GM04503 (cell line): ENCODE measurements around the gene DKKL1.
"Not testable (repeated sequence)": the region's sequence is repeated elsewhere in the genome, so short reads cannot be mapped to it uniquely, and the experiment has no call there.

Experiments used
- DNase-seq: peaks from one replicate; pipeline ENCODE4 v3.0.0-alpha.2; 2012; ENCODE audit warnings: low read depth

The DKKL1 gene

DNA sequence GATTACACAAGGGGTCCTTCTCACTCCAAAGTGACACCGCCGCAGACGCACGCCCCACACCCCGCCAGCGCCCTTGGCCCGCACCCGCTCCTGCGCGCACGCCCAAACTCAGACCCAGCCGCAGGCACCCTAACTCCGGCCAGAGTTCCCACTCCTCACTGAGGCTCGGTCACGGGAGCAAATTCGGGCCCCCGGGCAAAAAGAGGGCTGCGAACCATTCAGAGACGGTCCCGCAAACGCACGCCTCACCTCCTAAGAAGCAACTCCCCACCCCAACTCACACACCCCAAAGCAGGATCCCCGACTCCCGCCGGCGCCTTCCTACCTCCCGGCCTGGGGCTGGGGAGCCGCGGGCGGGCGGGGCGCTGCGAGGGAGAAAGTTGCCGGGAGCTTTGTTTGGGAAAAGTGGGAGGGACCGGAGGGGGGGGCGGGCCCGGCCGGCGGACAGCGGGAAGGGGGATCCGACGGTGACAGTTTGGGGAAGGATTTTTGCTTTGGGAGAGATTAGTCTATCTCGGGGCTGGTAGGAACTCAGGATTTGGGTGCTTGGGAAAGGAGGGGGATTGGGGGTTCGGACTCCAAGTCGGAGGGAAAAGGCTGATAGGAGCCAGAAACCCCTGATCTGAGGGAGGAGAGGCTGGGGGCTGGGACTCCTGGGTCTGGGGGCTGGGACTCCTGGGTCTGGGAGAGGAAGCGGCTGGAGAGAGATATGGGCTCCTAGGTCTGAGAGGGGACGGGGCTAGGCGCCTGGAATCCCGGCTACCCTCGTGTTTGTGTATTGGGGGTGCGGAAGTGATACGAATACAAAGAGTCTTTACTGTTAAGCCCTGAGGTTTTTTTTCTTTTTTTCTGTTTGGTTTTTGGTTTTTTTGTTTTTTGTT is 1.4 kb upstream of the DKKL1 start, which contains the start of gene TEAD2:
Gene TEAD2, minus strand, starts transcription at position 369 of the 881 bp plus-strand sequence. CDS start 2,341 bp downstream, outside the sequence.
- DNase-seq, result no peak

DNA sequence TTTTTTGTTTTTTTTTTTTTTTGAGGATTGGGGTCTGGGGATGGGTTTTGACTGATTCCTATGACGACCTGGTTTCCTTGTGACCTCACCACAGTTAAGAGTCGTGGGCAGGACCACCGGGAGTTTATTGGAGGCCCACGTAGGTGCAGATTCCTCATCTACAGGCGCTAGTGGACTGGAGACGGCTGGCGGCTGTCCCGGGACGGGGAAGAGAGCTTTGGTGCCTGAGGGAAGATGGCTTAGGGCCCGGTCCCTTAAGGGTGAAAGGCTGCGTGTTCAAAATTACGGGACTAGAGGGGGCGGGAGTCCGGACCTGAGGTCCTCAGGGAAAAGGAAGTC is 779 bp upstream of the DKKL1 start:
- DNase-seq, result no peak

DNA sequence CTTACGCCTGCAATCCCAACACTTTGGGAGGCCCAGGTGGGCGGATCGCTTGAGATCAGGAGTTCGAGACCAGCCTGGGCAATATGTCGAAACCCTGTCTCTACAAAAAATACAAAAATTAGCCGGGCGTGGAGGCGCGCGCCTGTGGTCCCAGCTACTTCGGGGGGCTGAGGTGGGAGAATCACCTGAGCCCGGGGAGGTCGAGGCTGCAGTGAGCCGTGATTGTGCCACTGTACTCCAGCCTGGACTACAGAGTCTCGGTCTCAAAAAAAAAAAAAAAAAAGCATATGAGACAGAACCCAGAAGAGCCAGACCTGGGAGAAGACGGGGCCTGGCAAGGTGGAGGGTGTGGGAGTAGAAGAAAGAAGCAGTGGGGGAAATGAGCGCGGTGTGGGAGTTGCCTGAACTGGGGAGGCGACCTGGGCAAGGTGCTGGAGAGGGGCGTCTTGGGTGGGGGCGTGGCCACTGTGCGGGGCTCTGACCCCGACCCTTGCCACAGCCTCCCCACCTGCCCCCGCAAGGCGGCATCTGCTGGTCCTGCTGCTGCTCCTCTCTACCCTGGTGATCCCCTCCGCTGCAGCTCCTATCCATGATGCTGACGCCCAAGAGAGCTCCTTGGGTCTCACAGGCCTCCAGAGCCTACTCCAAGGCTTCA is 533 bp downstream of the DKKL1 start:
- DNase-seq, result no peak

DNA sequence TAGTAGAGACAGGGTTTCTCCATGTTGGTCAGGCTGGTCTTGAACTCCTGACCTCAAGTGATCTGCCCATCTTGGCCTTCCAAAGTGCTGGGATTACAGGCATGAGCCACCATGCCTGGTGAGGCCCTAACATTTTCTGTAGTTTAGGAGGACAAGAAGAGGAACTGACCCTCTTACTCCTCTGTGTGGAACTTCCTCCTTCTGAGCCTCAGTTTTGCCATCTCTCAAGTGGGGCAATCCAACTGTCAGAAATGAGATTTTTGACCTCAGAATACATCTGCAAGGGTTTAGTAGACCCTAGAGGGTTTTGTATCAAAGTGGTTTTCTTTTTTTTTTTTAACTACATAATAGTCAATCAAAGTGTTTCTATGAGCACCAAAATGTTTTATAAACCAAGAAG is 2.4 kb downstream of the DKKL1 start:
- no peak for DNase-seq

DNA sequence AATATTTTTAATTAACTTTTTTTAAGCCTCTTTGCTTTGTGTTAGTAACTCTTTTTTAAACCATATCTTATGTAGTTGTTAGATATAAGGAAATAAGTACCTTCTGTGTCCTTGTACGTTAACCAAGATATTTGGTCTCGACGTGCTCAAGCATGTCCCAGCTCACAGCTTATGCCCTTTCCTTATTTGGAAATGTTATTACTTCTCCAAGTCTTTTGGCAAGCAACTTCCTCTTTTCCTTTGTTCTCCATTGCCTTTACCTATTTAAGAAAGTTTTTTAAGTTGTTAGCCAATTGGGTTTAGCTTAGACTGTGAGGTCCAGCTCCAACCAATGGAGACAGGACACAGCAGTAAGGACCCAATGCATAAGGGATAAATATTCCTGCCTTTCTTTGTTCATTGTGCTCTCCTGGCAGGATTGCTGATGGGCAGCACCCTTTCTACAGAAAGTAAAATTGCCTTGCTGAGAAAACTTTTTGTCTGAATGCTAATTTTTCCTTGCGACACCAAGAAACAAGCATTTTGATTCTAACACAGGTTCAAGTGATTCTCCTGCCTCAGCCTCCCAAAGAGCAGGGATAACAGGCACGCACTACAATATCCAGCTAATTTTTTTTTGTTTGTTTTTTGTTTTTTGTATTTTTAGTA is 5.2 kb downstream of the DKKL1 start:
- DNase-seq, result no peak

DNA sequence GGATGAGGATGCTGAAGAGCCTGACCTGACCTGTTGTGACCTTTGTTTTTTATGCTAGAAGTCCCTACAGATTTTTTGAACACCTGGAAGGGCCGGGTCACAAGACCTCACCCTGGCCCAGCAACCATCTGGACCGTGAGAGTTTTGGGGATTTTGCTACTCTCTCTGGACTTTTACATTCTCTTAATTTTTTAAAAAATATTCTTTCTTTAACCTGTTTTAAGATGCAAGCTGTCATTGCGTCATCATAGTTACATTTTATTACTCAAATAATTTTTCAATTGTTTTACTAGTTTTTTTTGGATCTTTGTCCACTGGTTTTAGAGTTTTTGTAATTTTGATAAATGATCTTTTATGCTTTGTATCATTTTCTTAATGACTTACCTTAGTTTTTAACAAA is 7.5 kb downstream of the DKKL1 start:
- no peak for DNase-seq

DNA sequence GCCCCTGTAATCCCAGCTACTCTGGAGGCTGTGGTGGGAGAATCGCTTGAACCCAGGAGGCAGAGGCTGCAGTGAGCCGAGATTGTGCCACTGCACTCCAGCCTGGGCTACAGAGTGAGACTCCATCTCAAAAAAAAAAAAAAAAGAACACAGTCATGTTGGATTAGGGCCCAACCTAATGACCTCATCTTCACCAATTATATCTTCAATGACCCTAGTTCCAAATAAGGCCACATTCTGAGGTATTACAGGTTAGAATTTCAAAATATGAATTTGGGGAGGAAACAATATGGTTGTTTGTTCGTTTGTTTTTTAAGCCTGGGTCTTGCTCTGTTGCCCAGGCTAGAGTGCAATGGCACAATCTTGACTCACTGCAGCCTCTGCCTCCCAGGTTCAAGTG is 9.5 kb downstream of the DKKL1 start:
- DNase-seq, result not testable (repeated sequence)

DNA sequence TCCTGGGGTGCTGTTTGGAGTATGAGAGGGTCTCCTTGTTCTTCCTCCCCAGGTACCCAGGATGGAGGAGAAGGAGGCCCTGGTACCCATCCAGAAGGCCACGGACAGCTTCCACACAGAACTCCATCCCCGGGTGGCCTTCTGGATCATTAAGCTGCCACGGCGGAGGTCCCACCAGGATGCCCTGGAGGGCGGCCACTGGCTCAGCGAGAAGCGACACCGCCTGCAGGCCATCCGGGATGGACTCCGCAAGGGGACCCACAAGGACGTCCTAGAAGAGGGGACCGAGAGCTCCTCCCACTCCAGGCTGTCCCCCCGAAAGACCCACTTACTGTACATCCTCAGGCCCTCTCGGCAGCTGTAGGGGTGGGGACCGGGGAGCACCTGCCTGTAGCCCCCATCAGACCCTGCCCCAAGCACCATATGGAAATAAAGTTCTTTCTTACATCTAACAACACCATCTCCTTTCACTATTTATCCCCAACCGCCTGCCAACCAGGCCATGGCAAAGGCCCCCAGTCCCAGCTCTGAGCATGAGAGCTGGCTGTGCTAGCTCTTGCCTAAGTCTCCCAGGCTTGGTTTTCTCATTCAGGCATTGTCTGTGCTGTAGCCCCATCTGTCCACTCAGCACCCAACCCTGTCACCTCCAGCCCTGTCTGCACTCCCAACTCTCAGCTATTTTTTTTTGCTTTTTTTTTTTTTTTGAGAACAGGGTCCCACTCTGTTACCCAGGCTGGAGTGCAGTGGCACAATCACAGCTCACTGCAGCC is 11.2 kb downstream of the DKKL1 start:
- DNase-seq, result no peak

DNA sequence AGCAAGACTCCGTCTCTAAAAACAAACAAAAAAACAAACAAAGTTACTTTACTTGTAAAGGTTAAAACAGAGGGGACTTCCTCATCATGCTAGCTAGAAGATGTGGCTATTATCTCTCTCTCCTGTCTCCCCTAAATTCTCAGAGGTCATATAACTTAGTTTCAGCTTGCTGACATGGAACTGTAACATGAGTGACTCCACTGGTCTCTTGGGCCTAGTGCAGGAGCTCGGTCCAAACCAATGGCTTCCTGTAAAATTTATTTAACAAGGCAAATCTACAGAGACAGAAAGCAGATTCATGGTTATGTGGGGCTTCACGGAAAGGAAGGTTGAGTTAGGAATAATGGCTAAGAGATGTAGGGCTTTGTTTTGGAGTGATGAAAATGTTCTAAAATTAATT is 14.8 kb downstream of the DKKL1 start:
- no peak for DNase-seq

DNA sequence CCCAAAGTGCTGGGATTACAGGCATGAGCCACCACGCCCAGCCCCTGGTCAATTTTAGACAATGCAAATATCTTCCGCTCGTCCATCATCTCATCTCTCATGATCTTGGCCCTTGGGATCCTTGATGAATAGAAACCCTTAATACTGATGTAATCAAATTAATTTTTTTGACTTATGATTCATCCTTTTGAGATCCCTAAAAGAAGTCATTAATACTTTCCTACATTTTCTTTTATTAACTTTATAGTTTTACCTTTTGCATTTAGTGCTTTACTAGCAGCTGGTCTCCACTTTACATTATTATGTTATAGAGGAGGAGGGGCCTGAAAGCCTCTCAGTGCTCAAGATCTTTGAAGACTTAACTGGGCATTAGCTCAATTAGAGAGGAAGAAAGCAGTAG is 16.7 kb downstream of the DKKL1 start:
- DNase-seq, result no peak

DNA sequence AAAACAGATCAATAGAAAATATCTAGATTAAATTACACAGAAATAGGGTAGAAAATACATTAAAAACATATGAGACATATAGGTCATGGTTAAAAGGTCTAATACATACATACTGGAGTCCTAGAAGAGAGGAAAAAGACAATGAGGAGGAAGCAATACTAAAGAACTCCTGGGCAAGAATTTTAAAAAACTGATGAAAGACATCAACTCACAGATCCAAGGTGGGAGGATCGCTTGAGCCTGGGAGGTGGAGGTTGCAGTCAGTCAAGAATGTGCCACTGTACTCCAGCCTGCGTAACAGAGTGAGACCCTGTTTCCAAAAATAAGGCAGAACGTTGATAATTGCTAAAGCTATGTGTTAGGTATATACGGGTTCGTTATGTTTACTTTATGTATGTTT is 19.0 kb downstream of the DKKL1 start:
- DNase-seq, result no peak

DNA sequence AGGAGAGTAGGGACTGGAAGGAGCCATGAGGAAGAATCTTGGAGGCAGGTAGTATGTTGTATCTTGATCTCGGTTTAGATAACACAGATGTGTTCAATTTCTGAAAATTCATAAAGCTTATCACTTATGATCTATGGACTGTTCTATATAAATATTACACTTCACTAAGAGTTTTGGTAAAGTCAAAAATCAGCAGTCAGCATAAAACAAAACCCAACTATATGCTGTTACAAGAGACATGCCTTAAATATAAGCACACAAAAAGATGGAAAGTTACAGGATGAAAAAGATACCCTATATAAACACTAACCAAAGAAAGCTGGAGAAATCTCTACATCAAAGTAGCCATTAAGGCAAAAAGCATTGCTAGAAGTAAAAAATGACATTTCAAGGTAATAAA is 19.9 kb downstream of the DKKL1 start:
- DNase-seq, result no peak

DNA sequence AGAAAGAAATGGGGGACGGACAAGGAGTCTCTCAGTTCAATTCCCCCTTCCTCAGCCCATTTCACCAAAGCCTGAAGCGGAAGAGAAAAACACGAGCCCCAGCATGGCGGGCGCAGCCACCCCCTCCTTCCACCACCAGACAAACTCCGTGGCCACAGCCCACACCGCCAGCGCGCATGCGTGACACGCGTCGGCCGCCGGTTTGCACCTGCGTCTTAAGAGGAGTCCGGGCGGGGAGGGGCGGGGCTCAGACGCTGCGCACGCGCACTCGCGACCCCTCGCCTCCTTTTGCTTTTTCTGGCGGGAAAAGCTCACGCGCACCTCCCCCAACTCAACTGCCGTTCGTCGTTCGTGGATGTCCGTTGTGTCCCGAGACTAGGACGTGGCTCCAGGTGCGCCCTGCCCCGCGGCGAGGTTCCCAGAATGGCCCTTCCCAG is 24.3 kb downstream of the DKKL1 start, which contains the start of gene KASH5:
Gene KASH5, plus strand, starts transcription at position 314 of the 437 bp plus-strand sequence. CDS start 2,635 bp downstream, outside the sequence.
- no peak for DNase-seq

DNA sequence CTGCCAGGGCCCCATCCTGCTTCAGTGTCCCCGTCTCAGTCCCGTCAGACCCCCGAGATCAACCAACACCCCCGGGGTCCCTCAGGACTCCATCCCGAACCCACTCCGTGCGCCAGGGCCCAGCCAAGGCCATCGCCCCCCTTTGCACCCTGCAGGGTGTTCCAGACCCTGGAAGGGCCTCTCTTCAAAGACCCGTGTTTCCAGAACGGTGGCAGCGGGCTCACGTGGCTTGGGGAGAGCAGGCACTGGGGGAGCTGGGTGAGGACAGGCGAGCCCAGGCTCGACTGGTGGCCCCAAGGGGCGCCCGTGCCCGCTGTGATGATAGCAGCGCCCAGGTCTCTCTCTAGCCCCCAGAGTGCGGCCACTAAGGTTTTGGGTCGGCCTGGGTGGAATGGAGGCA is 25.7 kb downstream of the DKKL1 start:
- no peak for DNase-seq

DNA sequence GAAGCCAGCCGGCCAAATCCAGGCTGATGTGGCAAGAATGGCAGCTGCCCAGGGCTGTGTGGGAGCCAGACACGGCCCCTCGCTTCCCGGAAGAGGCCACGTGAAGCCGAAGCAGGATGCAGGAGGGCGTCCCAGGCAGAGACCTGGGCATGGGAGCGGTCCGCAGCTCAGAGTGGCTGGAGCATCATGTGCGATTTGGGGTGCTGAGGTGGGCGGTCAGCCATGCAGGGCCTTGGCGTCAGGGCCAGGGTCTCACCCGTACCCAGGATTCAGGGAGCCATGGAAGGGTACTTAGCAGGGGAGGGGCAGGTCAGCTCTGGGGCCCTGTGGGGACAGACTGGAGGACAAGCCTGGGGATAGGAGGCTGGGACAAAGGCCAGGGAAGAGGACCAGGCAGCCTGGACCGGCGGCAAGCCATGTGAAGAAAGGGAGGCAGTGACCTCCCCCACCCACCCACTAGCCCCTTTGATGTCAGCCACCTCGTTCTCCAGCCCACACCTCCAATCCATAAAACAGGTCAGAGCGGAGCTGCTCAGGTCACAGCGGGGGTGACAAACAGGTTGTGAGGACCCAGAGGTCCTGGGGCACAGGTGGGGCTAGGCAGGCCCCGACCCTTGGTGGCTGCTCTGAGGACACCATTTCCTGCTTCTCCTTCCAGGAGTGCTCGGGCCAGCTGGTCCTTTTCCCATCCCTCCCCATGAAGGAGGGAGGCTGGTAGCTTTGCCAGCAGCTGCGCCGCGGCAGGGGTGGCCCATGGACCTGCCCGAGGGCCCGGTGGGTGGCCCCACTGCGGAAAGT is 26.7 kb downstream of the DKKL1 start:
- DNase-seq, result no peak

DNA sequence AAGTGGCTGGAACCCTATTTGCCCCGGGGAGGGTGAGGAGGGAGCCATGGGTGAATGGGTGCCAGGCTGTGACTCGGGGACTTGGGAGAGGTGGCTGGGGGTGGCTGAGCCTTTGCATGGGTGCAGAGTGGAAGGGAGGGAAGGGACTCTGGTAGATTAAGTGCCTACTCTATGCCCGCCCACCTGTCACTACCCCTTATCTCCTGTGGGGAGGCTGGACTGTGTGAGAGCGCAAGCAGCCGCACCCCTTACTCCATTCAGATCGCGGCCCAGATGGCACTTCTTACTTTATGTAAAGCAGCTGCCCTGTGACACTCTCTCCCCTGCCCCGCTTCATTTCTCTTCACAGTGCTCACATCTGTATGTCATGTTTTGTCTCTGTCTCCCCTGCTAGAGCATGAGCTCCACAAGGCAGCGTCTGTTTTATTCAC is 27.3 kb downstream of the DKKL1 start:
- no peak for DNase-seq

DNA sequence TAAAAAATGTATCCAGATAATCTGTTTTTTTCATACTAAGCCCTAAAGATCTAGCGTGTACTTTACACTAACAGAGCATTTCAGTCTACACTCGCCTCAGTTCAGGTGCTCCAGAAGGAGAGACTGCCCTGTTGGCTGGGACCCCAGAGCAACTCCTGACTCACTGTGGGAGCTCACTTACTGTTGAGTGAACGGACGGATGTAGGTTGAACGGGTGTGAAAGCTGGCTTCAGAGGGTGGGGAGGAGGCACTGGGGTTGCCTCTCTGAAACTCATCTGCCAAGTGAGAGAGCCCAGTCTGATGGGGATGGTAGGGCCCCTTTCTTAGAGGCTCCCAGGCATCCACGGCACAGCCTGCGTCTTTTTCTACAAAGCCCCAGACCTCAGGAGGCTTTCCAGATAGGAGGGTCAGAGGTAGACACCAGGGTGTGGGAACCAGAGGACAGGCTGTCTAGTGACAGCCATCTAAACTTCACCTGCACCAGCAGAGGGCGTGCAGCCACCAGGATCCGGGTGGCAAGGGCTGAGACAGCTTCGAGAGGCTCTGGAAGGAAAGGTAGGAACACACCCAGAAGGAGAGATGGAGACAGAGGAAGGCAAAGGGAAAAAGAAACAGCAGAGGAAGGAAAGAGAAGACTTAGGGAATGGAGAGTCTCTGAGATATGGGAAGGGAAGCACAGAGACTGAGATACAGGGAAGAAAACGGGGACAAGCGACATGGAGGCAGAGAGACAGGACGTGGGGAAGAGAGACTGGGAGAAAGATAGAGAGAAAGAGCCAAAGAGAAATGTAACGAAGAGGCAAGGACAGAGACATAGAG is 28.1 kb downstream of the DKKL1 start:
- peak; percentile 8 for DNase-seq

DNA sequence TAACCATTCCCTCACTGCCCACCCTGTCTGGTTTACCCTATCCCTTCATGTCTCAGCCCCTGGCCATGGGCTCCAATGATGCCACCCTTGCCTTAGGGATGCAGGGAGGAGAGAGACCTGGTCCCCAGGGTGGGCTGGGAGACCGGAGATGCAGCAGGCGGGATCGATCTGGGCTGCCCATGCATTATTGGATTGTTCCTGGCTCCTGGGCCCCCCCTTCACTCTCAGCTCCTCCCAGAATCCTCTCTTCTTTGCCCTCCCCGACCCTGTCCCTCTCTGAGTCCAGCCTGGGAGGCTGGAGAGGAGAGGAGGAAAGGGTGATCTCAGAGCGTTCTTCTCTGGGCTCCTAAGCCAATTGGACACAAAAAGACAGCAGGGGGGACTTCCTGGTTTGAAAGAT is 30.2 kb downstream of the DKKL1 start:
- DNase-seq, result no peak

DNA sequence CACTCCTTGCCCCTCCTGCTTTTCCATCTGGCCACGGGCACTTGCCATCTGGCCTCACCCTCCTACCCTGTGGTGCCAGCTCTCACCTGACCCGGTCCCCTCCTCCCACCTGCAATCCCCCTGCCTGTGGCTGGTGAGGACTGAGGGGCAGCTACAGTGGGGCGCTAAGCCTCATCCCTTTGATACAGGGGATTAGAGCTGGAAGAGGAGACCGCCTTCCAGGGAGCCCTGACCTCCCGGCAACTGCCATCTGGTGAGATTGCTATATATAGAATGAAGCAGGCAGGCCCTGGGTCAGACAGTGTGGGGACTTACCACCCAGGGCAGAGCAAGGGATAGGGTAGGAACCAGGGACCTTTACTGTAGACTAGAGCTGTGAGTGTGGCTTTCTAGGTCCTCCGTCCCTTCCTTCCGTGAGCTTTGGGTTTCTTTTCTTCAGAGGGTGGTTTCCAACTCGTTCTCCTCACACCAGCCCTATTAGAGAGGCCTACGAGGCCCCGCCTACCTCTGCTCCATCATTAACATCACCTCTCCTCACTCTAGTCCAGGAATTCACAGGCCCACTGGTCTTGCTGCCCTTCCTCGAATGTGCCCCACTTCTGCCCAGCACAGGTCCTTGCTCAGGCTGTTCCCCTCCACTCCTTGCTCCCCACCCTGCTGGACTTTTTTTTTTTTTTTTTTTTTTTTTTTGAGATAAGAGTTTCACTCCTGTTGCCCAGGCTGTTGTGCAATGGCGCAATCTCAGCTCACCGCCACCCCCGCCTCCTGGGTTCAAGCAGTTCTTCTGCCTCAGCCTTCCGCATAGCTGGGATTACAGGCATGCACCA is 32.1 kb downstream of the DKKL1 start:
- DNase-seq, result no peak
